HG02840 (cell line): ENCODE results near the gene VPS13A.

ENCODE experiments used
- ATAC-seq: cut with Tn5 transposase; IDR thresholded peaks from one replicate; pipeline ENCODE4 v1.9.1; 2021; ENCODE audit warnings: mild to moderate bottlenecking, moderate library complexity, moderate number of reproducible peaks; ENCODE audit not compliant: unreplicated experiment, low FRiP score

Gene VPS13A

GRCh38 chr9:77177143-77177893 is at the start of gene VPS13A:
TSS of gene VPS13A (plus strand) at chr9:77177534. CDS start at chr9:77177705, 171 bp downstream.
- peak; percentile 89 for ATAC-seq

DNA sequence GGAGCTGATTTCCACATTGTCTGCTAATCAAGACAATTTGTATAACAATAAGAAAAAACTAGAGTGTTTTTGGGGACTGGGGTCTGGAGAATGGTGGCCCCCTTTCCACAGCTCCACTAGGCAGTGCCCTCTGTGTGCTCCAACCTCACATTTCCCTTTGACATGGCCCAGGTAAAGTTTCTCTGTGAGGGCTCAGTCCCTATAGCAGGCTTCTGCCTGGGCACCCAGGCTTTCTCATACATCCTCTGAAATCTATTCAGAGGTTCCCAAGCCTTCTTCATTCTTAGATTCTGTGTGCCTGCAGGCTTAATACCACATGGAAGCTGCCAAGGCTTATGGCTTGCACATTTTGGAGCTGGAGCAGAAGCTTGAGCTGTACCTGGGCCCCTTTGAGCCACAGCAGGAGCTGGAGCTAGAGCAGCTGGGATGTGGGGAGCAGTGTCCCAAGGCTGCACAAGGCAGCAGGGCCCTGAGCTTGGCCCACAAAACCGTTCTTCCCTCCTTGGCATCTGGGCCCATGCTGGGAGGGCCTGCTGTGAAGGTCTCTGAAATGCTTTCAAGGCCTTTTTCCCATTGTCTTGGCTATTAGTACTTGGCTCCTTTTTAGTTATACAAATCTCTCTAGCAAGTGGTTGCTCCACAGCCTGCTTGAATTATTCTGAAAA is 49.1 kb upstream of the VPS13A start:
- no peak for ATAC-seq

DNA sequence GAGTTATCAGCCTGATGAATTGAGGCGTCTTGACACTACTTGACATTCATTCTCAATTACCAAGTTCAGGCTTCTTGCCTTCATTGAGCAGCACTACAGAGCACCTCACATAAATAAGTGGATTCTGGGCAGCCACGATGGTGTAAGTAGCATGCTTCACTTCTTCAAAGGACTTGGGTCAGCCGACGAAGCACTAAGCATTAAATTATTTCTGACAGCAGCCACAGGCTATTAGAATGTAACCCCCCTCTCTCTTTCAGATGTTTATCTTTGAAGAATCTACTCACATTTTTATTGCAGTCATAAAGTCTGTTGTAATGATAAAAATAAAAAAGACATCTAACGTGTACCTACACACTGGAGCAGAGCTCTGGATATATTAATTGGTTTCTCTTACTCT is 45.9 kb upstream of the VPS13A start:
- ATAC-seq = no peak

GRCh38 chr9:77133011-77133410 is 44.3 kb upstream of the VPS13A start:
- ATAC-seq = no peak

- no peak for ATAC-seq
These were observed 35.0 kb upstream of the VPS13A start for GRCh38 chr9:77142366-77142765.

GRCh38 chr9:77149879-77150278 is 27.5 kb upstream of the VPS13A start:
- no peak for ATAC-seq

- ATAC-seq = no peak
These were observed 25.0 kb upstream of the VPS13A start for GRCh38 chr9:77152289-77152688.

DNA sequence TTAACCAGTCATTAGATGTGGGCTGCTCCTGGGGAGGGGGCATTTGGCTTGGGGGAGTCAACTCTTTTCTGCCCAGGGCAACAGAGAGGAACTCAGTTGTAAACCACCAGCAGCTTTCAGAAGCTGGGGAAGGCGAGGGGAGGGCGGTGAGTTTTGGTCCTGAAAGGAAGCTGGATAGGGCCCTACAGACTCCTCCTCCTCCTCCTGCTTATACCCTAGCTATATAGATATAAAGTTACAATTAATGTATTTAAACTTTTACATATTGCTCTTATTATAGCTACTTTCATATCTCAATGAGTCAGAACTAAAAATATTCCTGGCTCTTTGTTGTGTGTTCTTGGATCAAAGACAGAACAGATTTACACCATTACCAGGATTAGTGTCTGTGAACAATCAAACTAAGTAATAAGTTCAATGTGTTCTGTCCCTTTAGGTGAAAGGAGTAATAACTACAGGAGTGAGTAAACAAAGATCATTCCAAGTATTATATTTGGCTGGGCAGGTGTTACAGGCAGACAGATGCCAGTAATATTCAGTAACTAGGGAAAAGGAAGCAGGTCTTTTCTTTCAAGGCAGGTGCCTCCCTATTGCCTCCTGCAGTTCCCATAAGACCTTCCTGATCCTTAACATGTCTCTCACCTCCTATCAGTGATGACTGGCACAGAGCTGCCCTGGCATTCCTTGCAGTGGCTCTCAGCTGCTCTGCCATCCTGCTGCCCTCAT is 20.5 kb upstream of the VPS13A start:
- ATAC-seq = no peak

- no peak for ATAC-seq
These were observed 18.4 kb upstream of the VPS13A start for GRCh38 chr9:77158772-77159513.

DNA sequence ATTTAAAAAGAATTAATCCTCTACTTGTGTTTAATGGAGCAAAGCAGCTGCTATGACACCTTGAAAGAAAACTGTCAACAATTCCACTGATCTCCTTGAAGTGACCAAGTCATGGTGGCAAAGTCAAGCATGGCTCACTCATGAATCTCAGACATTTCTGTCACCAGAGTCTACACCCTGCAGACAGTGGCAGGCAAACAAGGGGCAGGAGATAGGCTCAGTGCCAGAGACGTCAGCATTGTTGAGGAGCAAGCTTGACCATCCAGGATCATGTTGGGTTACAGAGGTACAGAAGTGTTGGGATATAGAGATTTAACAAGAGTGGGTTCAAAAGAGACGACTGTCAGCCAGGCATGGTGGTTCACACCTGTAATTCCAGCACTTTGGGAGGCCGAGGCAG is 16.1 kb upstream of the VPS13A start:
- no peak for ATAC-seq

DNA sequence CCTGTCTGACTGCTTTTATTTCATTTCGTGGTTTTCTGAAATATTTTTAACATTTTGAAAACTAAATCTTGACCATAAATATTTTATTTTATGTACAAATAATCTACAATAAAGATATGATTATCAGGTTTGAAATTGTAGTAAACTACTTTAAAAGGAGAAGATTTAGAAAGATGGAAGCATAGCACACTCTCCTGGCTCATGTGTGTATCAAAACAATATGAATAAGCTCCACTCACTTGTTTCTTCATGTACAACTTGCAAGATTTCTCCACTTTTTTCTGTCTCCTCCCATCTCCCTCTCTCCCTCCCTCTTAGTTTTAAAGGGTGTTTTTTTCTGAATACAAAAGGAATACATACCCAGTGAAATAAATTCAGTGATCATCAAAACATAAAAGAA is 15.4 kb upstream of the VPS13A start:
- ATAC-seq = no peak

DNA sequence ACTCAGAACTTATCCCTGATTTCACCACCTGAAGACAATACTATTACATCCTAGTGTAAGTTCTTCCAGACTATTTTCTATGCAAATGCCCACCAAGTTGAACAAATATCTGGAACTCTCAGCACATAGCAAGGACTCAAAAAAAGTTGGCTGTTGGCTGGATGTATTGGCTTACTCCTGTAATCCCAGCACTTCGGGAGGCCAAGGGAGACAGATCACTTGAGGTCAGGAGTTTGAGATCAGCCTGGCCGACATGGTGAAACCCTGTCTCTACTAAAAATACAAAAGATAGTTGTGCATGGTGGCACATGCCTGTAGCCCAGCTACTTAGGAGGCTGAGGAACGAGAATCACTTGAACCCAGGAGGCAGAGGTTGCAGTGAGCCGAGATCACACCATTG is 15.0 kb upstream of the VPS13A start:
- ATAC-seq = no peak

- no peak for ATAC-seq
These were observed 13.4 kb upstream of the VPS13A start for GRCh38 chr9:77163884-77164283.

- ATAC-seq = no peak
These were observed 11.1 kb upstream of the VPS13A start for GRCh38 chr9:77166193-77166592.

DNA sequence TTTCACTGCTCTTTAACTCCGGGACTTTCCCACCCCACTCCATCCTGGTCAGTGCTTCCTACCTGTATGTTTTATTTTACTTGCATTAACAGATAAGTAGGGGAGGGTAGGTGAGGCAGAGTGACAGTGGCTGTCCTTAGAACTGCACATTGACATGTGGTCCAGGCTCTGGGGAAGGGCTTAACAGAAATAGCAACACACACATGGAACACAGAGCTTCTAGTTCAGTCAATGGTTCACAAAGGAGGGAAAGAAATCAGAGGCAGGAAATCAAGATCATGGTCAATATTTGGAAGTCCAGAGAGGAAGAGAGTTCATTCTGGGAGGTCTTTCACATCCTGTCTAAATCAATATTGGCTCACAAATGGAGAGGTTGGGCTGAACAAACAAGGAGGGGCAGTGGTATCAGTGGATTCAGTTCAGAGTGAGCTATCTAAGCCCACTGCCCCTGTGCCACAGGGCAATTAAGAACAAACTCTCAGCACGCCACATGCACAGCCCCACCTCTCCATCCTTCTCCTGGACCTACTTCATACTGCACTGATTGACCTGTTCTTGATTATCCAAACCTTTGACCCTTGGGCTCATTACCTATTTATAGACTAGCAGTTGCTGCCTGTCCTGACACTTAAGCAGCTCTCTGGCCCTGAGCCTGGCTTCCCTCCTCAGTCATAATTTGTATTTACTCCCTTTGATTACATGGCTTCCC is 6.2 kb upstream of the VPS13A start:
- ATAC-seq = no peak

GRCh38 chr9:77175151-77175550 is 2.2 kb upstream of the VPS13A start:
- ATAC-seq = no peak

- ATAC-seq = no peak
These were observed 1.2 kb upstream of the VPS13A start for GRCh38 chr9:77176106-77176505.

GRCh38 chr9:77176686-77177142 is 620 bp upstream of the VPS13A start:
- ATAC-seq = no peak

DNA sequence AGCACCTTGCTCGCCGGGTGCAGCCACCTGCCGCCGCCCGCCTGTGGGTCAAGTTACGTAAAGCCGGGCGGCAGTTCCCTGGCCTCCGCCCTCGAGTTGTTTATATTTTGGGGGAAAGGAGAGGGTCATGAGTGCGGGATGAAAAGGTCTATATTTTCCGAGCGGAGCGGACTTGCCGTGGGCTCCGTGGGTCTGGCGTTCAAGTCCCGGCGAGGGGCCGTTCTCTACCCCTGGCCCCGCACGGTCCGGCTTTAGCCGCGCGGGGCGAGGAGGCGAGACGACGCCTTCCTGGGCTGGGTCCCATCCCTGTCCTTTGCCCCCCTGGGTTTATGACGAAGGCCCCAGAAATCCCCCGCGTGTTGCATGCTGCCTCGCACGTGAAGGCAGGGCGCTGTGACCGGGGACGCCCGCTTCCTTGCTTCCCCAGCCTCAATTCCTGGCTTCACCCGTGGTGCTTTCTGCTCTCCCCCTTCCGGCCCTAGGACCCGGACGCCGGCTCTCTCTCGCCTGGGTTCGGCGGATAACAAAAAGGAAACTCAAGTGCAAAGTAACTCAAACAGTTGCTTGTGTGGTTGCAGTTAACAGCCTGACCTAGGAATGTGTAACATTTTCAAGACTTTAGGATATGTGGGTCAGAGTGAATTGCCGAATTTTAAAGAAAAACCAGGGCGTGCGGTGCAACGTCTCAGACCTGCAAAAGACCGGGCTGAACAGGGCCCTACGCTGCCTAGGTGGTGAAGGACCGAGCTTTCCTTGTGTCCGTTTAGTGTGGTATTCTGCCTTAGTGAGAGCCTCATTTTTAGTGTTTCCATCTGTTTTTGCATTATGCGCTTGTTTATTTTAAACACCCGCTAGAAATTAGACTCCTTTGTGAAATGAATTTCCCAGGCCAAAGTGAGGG is 810 bp downstream of the VPS13A start:
- ATAC-seq = peak; percentile 12
